Parathyroid adenoma (tissue), 2 donors: ENCODE measurements around the gene MAD1L1.

ENCODE experiments used
- H2AFZ ChIP-seq: fragments of 300-600 bp; sonication (generic); one replicate; pipeline ENCODE4 v1.7.0; 2017; ENCODE audit warnings: antibody characterized with exemption, mild to moderate bottlenecking
- H3K27ac ChIP-seq: fragments of 300-600 bp; sonication (generic); one replicate; pipeline ENCODE4 v1.7.0; 2017
- H3K27me3 ChIP-seq: fragments of 300-600 bp; sonication (generic); one replicate; pipeline ENCODE4 v1.7.0; 2017; ENCODE audit warnings: low read length; ENCODE audit not compliant: control insufficient read depth, insufficient read depth
- H3K36me3 ChIP-seq: fragments of 300-600 bp; sonication (generic); one replicate; pipeline ENCODE4 v1.7.0; 2017; ENCODE audit warnings: low read length; ENCODE audit not compliant: control insufficient read depth, insufficient read depth
- H3K4me1 ChIP-seq: fragments of 300-600 bp; sonication (generic); one replicate; pipeline ENCODE4 v1.7.0; 2017; ENCODE audit warnings: control low read depth
- H3K4me2 ChIP-seq: fragments of 300-600 bp; sonication (generic); one replicate; pipeline ENCODE4 v1.7.0; 2017; ENCODE audit warnings: low read length
- H3K4me3 ChIP-seq: fragments of 300-600 bp; sonication (generic); one replicate; pipeline ENCODE4 v1.7.0; 2017; ENCODE audit warnings: low read depth, low read length
- H3K79me2 ChIP-seq: fragments of 300-600 bp; sonication (generic); one replicate; pipeline ENCODE4 v1.7.0; 2017; ENCODE audit warnings: control low read depth
- H3K9ac ChIP-seq: fragments of 300-600 bp; sonication (generic); one replicate; pipeline ENCODE4 v1.7.0; 2017; ENCODE audit warnings: mild to moderate bottlenecking
- H3K9me3 ChIP-seq: fragments of 300-600 bp; sonication (generic); one replicate; pipeline ENCODE4 v1.7.0; 2017; ENCODE audit warnings: low read length; ENCODE audit not compliant: control insufficient read depth
- TF ChIP-seq, protein P1 (sequence below): fragments of 300-600 bp; sonication (generic); IDR thresholded peaks from one replicate; pipeline ENCODE4 v1.7.0; 2017; ENCODE audit warnings: antibody characterized with exemption, mild to moderate bottlenecking
- donor health status: primary hyperparathyroidism.

Gene MAD1L1

DNA sequence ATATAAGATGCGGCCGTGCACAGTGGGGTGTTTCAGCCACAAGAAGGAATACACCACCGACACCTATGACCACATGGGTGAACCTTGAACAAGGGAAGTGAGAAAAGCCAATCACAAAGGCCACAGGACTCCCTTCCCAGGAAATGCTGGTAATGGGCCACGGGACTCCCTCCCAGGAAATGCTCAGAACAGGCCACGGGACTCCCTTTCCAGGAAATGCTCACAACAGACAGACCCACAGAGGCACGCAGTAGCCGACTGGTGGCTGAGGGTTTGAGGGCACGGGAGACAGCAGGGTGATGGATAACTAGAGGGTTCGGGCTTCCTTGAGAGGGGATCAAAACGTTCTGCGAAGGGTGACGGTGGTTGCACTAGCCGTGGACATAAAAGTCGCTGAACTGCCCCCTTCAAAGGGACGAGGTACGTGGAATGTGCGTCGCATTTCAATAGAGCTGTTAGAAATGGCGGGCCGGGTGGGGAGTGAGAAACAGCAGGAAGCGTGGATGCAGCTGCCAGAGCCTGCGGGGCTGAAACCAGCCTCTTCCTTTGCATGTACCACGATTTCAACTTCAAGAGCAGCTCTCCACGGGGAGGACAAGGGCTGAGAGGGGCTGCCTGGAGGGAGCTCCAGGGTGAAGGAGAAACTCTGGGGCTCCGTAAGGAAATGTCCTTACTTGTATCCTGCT lies 288.7 kb downstream of the MAD1L1 start:
- H3K9me3 ChIP-seq = no peaks in the 10 kb centered on the region
- TF ChIP-seq, protein P1, sequence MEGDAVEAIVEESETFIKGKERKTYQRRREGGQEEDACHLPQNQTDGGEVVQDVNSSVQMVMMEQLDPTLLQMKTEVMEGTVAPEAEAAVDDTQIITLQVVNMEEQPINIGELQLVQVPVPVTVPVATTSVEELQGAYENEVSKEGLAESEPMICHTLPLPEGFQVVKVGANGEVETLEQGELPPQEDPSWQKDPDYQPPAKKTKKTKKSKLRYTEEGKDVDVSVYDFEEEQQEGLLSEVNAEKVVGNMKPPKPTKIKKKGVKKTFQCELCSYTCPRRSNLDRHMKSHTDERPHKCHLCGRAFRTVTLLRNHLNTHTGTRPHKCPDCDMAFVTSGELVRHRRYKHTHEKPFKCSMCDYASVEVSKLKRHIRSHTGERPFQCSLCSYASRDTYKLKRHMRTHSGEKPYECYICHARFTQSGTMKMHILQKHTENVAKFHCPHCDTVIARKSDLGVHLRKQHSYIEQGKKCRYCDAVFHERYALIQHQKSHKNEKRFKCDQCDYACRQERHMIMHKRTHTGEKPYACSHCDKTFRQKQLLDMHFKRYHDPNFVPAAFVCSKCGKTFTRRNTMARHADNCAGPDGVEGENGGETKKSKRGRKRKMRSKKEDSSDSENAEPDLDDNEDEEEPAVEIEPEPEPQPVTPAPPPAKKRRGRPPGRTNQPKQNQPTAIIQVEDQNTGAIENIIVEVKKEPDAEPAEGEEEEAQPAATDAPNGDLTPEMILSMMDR = no peak
- H3K4me1 ChIP-seq = no peaks in the 10 kb centered on the region
- no peak overlapping the region for H2AFZ ChIP-seq
- no peak overlapping the region for H3K9ac ChIP-seq
- H3K27ac ChIP-seq = no peak overlapping the region
- H3K4me2 ChIP-seq = no peak overlapping the region
- H3K27me3 ChIP-seq = no peaks in the 10 kb centered on the region
- H3K36me3 ChIP-seq = no peaks in the 10 kb centered on the region
- no peaks in the 10 kb centered on the region for H3K79me2 ChIP-seq
- H3K4me3 ChIP-seq = no peak overlapping the region

DNA sequence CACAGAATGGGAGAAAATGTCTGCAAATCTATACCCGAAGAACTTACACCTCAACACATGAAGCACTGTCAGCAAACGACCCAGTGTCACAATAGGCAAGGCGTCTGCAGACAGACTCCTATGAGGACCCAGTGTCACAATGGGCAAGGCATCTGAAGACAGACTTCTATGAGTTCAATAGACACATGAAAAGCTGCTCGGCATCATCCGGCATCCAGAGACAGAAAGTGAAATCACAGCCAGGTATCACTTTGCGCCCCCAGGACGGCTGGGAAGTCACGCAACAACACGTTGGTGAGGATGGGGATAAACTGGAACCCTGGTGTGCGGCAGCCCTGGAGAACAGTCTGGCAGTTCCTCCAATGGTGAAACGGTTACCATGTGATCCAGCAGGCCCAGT lies 289.4 kb downstream of the MAD1L1 start:
- TF ChIP-seq, protein P1 = no peak
- Histone ChIP-seq H3K4me1 (no peaks in the 10 kb centered on the region), H3K9me3 (no peaks in the 10 kb centered on the region), H3K27me3 (no peaks in the 10 kb centered on the region), H3K79me2 (no peaks in the 10 kb centered on the region), H3K36me3 (no peaks in the 10 kb centered on the region), H2AFZ (no peak overlapping the region), H3K4me2 (no peak overlapping the region), H3K27ac (no peak overlapping the region), H3K4me3 (no peak overlapping the region), H3K9ac (no peak overlapping the region)

DNA sequence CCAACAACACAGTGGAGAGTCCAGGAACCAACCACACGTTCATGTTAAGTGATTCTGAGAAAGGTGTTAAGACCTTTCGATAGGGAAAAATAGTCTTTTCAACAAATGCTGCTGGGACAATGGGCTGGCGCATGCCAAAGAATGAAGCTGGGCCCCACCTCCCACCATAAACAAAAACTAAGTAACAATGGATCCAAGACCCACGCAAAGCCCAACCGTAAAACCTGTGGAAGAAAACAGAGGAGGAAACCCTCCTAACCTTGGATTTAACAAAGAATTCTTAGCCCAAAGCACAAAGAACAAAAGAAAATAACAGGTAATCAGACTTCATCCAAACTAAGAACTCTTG lies 289.8 kb downstream of the MAD1L1 start:
- TF ChIP-seq, protein P1 = no peak
- H3K9ac ChIP-seq = no peak overlapping the region
- no peaks in the 10 kb centered on the region for H3K4me1 ChIP-seq
- no peaks in the 10 kb centered on the region for H3K79me2 ChIP-seq
- no peak overlapping the region for H3K4me2 ChIP-seq
- no peak overlapping the region for H3K4me3 ChIP-seq
- no peak overlapping the region for H2AFZ ChIP-seq
- H3K9me3 ChIP-seq = no peaks in the 10 kb centered on the region
- H3K27me3 ChIP-seq = no peaks in the 10 kb centered on the region
- no peak overlapping the region for H3K27ac ChIP-seq
- H3K36me3 ChIP-seq = no peaks in the 10 kb centered on the region

DNA sequence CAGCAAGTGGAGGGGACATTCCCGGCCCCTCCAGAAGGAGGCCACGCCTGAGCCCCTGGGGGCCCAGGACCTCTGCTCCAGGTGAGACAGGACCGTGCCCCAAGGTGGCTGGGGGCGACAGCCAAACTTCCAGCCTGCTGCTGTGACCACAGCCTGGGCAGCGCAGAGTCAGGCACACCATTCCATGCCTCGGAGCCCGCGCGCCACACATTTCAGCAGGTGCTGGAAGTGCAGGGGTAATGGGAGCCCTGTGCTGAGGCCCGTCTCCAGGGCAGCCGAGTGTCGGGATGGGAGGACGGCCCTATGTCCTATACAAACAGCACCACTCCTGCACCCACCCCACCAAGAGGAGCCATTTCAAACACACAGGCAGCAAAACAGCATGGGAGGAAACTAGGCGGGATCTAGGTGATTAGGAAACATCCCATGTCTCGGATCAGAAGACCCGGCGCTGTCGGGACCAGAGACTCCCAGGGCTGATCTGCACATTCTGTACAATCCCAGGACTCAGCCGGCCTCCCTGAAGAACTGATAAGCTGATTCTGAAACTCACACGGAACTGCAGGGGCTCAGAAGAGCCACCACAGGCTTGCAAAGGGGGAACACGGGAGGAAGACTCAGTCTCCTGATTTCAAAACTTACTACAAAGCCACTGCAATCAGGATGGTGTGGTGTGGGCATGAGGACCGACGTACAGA lies 290.4 kb downstream of the MAD1L1 start:
- no peaks in the 10 kb centered on the region for H3K36me3 ChIP-seq
- TF ChIP-seq, protein P1 = no peak
- no peaks in the 10 kb centered on the region for H3K27me3 ChIP-seq
- H3K4me1 ChIP-seq = no peaks in the 10 kb centered on the region
- no peaks in the 10 kb centered on the region for H3K9me3 ChIP-seq
- no peak overlapping the region for H2AFZ ChIP-seq
- no peak overlapping the region for H3K9ac ChIP-seq
- H3K79me2 ChIP-seq = no peaks in the 10 kb centered on the region
- H3K27ac ChIP-seq = no peak overlapping the region
- no peak overlapping the region for H3K4me2 ChIP-seq
- H3K4me3 ChIP-seq = no peak overlapping the region
